WTC11 (cell line): ENCODE data around the gene GRB7. TPM values are rescaled to one million over a fixed set of nuclear protein-coding genes. Genes with fewer than 3 reads are reported as not detected.

Experiments used
- ATAC-seq: fragments of 200-7000 bp; cut with Tn5 transposase; 2 replicates; pipeline ENCODE4 v1.10.0; 2021; ENCODE audit warnings: mild to moderate bottlenecking, moderate library complexity
- CTCF ChIA-PET: fragments of 300-600 bp; sonication (Branson Sonifier 250); formaldehyde crosslinking; loops from one replicate; lab custom pipeline; 2021; ENCODE audit warnings: antibody characterized with exemption; lab: Charles Lee
- POLR2A ChIA-PET: fragments of 350-600 bp; sonication (Branson Sonifier 250); formaldehyde crosslinking; loops from one replicate; lab custom pipeline; 2021; ENCODE audit warnings: antibody characterized with exemption; lab: Charles Lee
- DNase-seq: peaks from one replicate; pipeline ENCODE4 v3.0.0; 2021; ENCODE audit warnings: low spot score
- H3K27ac Mint-ChIP-seq: 2 replicates; pipeline ENCODE4 v1.8.0; 2021; ENCODE audit warnings: mixed read lengths
- H3K27me3 Mint-ChIP-seq: 2 replicates; pipeline ENCODE4 v1.8.0; 2021; ENCODE audit warnings: low read depth, mild to moderate bottlenecking, moderate library complexity, mixed read lengths
- H3K36me3 Mint-ChIP-seq: 2 replicates; pipeline ENCODE4 v1.8.0; 2021; ENCODE audit warnings: mixed read lengths
- H3K4me1 Mint-ChIP-seq: 2 replicates; pipeline ENCODE4 v1.8.0; 2022; ENCODE audit warnings: mixed read lengths
- H3K4me3 Mint-ChIP-seq: 2 replicates; pipeline ENCODE4 v1.8.0; 2021; ENCODE audit warnings: mild to moderate bottlenecking, moderate library complexity, mixed read lengths
- H3K9me3 Mint-ChIP-seq: 2 replicates; pipeline ENCODE4 v1.8.0; 2021; ENCODE audit warnings: mixed read lengths
- CREM ChIP-seq: sonication (generic); formaldehyde crosslinking; IDR thresholded peaks from 2 replicates; pipeline ENCODE4 v1.8.1; 2022; ENCODE audit warnings: mild to moderate bottlenecking, missing genetic modification reagents, moderate library complexity
- ELF4 ChIP-seq: sonication (generic); formaldehyde crosslinking; IDR thresholded peaks from 2 replicates; pipeline ENCODE4 v1.8.1; 2022; ENCODE audit warnings: low read depth, mild to moderate bottlenecking, moderate library complexity, missing genetic modification reagents
- JUN ChIP-seq: sonication (generic); formaldehyde crosslinking; IDR thresholded peaks from 2 replicates; pipeline ENCODE4 v1.8.0; 2023; ENCODE audit warnings: mild to moderate bottlenecking, missing genetic modification reagents
- KAT7 ChIP-seq: sonication (generic); formaldehyde crosslinking; IDR thresholded peaks from 2 replicates; pipeline ENCODE4 v1.8.1; 2023; ENCODE audit warnings: missing genetic modification reagents, mild to moderate bottlenecking, borderline replicate concordance
- MYBL2 ChIP-seq: sonication (generic); formaldehyde crosslinking; IDR thresholded peaks from 2 replicates; pipeline ENCODE4 v1.8.1; 2023; ENCODE audit warnings: mild to moderate bottlenecking, moderate library complexity, missing genetic modification reagents
- RORB ChIP-seq: fragments of 250-450 bp; sonication (Bioruptor Pico); IDR thresholded peaks from 2 replicates; pipeline ENCODE4 v1.9.0; 2021; ENCODE audit warnings: mild to moderate bottlenecking
- SP1 ChIP-seq: sonication (generic); formaldehyde crosslinking; conservative IDR thresholded peaks from 2 replicates; pipeline ENCODE4 v1.8.1; 2022; ENCODE audit warnings: missing genetic modification reagents
- TCF7 ChIP-seq: sonication (generic); formaldehyde crosslinking; IDR thresholded peaks from 2 replicates; pipeline ENCODE4 v1.8.0; 2022; ENCODE audit warnings: mild to moderate bottlenecking, low read depth, missing genetic modification reagents, moderate library complexity
- ZNF396 ChIP-seq: fragments of 250-450 bp; sonication (Bioruptor Pico); IDR thresholded peaks from 2 replicates; pipeline ENCODE4 v1.8.0; 2021; ENCODE audit warnings: mild to moderate bottlenecking, moderate library complexity, borderline replicate concordance
- ZNF423 ChIP-seq: fragments of 250-450 bp; sonication (Bioruptor Pico); IDR thresholded peaks from 2 replicates; pipeline ENCODE4 v2.1.2; 2022; ENCODE audit warnings: mild to moderate bottlenecking, moderate library complexity
- total RNA-seq: library from RNA; stranded (reverse); gene quantifications from 3 replicates; pipeline ENCODE4 v1.2.3, GENCODE V29; 2021
- TF ChIP-seq, protein P1 (sequence below): fragments of 250-450 bp; sonication (Bioruptor Pico); IDR thresholded peaks from 2 replicates; pipeline ENCODE4 v1.9.0; 2021; ENCODE audit warnings: mild to moderate bottlenecking, borderline replicate concordance
- TF ChIP-seq, protein P2 (sequence below): sonication (generic); formaldehyde crosslinking; IDR thresholded peaks from 2 replicates; pipeline ENCODE4 v1.8.1; 2022; ENCODE audit warnings: low read depth, missing genetic modification reagents, borderline replicate concordance
- TF ChIP-seq, protein P3 (sequence below): sonication (generic); formaldehyde crosslinking; IDR thresholded peaks from 2 replicates; pipeline ENCODE4 v1.8.1; 2023; ENCODE audit warnings: mild to moderate bottlenecking, missing genetic modification reagents
- TF ChIP-seq, protein P4 (sequence below): sonication (generic); formaldehyde crosslinking; IDR thresholded peaks from 2 replicates; pipeline ENCODE4 v1.8.1; 2022; ENCODE audit warnings: mild to moderate bottlenecking, missing genetic modification reagents, moderate library complexity, borderline replicate concordance
- TF ChIP-seq, protein P5 (sequence below): sonication (generic); formaldehyde crosslinking; IDR thresholded peaks from 2 replicates; pipeline ENCODE4 v1.8.0; 2022; ENCODE audit warnings: mild to moderate bottlenecking, missing genetic modification reagents
- TF ChIP-seq, protein P6 (sequence below): sonication (generic); formaldehyde crosslinking; IDR thresholded peaks from 2 replicates; pipeline ENCODE4 v1.8.1; 2023; ENCODE audit warnings: mild to moderate bottlenecking, moderate library complexity, missing genetic modification reagents

GRB7 gene
- total RNA-seq, 1 experiment from 2014 or later: 48.5 TPM

DNA sequence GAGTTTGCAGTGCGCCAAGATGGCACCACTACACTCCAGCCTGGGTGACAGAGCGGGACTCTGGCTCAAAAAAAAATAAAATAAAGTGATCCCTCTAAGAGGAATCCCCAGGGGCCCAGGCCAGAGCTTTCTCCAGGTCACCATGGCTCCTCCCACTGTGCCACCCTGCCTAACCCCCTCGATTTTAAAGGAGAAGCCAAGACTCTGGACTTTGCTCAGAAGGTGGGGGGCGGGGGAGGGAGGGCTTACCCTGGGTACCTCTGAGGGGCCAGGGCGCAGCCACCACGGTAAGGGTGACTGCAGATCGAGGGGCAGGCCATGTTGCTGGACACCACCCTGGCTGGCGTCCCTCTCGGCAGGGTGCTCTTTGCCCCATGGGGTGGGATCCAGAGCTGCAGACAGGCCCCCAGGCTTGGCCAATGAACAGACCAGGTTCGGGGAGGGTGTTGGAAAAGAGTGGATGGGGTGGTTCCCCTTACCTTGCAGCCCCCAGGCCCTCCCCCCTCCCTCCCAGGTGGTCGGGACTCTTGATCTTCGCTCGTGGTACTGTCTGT is 455 bp upstream of the GRB7 start (continued):
- TF ChIP-seq ZNF423: no peak
- TF ChIP-seq, protein P1, sequence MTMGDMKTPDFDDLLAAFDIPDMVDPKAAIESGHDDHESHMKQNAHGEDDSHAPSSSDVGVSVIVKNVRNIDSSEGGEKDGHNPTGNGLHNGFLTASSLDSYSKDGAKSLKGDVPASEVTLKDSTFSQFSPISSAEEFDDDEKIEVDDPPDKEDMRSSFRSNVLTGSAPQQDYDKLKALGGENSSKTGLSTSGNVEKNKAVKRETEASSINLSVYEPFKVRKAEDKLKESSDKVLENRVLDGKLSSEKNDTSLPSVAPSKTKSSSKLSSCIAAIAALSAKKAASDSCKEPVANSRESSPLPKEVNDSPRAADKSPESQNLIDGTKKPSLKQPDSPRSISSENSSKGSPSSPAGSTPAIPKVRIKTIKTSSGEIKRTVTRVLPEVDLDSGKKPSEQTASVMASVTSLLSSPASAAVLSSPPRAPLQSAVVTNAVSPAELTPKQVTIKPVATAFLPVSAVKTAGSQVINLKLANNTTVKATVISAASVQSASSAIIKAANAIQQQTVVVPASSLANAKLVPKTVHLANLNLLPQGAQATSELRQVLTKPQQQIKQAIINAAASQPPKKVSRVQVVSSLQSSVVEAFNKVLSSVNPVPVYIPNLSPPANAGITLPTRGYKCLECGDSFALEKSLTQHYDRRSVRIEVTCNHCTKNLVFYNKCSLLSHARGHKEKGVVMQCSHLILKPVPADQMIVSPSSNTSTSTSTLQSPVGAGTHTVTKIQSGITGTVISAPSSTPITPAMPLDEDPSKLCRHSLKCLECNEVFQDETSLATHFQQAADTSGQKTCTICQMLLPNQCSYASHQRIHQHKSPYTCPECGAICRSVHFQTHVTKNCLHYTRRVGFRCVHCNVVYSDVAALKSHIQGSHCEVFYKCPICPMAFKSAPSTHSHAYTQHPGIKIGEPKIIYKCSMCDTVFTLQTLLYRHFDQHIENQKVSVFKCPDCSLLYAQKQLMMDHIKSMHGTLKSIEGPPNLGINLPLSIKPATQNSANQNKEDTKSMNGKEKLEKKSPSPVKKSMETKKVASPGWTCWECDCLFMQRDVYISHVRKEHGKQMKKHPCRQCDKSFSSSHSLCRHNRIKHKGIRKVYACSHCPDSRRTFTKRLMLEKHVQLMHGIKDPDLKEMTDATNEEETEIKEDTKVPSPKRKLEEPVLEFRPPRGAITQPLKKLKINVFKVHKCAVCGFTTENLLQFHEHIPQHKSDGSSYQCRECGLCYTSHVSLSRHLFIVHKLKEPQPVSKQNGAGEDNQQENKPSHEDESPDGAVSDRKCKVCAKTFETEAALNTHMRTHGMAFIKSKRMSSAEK (CRISPR knock-in tag): no peak
- TF ChIP-seq CREM (CRISPR knock-in tag): no peak
- TF ChIP-seq, protein P2, sequence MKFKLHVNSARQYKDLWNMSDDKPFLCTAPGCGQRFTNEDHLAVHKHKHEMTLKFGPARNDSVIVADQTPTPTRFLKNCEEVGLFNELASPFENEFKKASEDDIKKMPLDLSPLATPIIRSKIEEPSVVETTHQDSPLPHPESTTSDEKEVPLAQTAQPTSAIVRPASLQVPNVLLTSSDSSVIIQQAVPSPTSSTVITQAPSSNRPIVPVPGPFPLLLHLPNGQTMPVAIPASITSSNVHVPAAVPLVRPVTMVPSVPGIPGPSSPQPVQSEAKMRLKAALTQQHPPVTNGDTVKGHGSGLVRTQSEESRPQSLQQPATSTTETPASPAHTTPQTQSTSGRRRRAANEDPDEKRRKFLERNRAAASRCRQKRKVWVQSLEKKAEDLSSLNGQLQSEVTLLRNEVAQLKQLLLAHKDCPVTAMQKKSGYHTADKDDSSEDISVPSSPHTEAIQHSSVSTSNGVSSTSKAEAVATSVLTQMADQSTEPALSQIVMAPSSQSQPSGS (CRISPR knock-in tag): no peak
- TF ChIP-seq TCF7 (CRISPR knock-in tag): no peak
- TF ChIP-seq, protein P3, sequence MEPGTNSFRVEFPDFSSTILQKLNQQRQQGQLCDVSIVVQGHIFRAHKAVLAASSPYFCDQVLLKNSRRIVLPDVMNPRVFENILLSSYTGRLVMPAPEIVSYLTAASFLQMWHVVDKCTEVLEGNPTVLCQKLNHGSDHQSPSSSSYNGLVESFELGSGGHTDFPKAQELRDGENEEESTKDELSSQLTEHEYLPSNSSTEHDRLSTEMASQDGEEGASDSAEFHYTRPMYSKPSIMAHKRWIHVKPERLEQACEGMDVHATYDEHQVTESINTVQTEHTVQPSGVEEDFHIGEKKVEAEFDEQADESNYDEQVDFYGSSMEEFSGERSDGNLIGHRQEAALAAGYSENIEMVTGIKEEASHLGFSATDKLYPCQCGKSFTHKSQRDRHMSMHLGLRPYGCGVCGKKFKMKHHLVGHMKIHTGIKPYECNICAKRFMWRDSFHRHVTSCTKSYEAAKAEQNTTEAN (CRISPR knock-in tag): no peak
- TF ChIP-seq MYBL2 (CRISPR knock-in tag): no peak

DNA sequence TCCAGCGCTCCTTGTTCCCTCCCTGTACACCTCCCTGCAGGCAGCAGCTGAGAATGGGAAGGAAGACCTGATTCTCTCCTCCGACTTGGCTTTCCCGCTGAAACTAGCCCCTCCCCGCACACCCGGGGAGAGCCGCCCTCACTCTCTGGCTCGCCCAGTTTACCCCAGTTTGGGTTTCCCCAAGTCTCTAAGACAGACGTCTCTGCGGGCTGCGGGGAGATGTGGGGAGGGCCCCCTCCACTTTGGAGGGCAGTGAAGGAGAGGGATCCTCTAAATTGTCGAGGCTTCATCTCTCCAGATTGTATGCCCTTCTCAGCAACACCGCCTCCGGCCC is 797 bp downstream of the GRB7 start:
- H3K27ac Mint-ChIP-seq: peak overlapping the region; percentile 95

DNA sequence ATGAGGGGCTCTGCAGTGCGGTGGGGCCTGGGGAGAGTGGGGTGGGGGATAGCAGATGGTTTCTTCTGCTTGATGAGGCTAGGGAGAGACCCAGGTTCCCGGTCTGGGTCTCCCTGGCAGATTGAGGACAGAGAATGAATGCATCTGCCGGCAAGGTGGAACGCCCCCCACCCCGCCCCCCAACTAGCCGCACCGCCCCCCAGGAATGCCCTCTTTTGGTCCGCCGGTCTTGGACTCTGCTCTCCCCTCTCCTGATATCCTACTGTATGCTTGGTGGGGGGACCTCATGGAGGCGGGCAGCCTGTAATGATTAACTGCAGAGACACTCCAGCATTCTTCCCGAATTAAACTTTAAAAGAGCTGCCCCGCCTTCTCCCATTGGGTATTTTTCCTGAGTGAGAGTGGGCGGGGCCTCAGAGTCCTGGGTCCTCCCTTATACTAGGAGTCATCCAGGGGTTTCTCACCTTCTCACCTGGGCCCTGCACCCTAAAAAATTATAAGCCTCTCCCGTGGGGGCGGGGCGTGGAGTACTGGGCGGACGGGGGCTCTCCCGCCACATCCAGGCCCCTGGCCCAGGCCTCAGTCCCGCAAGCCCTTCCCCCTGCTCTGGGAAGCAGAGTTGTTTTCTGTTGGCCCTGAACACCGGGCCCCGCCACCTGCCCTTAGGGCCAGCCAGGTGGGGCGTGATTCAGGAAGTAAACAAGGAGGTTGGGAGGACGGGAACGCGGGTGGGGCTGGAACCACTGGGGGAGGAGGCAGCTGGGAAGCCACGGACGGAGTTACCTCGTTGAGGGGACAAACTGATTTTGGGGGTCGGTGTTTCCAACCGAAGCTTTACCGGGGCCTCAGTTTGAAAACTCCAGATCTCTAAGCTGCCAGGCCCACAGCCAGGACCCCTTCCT is 1.5 kb downstream of the GRB7 start:
- peak overlapping the region; percentile 98 for H3K27ac Mint-ChIP-seq
- H3K27me3 Mint-ChIP-seq: no peaks in the 10 kb centered on the region; the same call in 1 of the 2 replicates
- peak; percentile 71 for DNase-seq
- H3K4me3 Mint-ChIP-seq: peak overlapping the region; percentile 91
- peaks cover 38% of the 10 kb centered on the region for H3K4me1 Mint-ChIP-seq
- H3K9me3 Mint-ChIP-seq: no peaks in the 10 kb centered on the region
- ChIA-PET POLR2A (interaction anchor here (0.9 to 2.4 kb wide), 5 partner anchors 9 to 43 kb away, joined by 4 to 12 read pairs (median 7); partner anchors contain the start of genes ERBB2 and MIEN1), CTCF (interaction anchor here (0.6 to 3.0 kb wide), 11 partner anchors 9 to 417 kb away, joined by 3 to 32 read pairs (median 4); partner anchors contain the start of genes ERBB2 and MIEN1)
- peak; percentile 12 for ATAC-seq
- peaks cover 9% of the 10 kb centered on the region for H3K36me3 Mint-ChIP-seq
- TF ChIP-seq ZNF396: no peak
- 0 out of 2 replicates have a peak, but pooled peaks have one; percentile 35 for TF ChIP-seq SP1
- no peak for TF ChIP-seq ELF4
- TF ChIP-seq, protein P4, sequence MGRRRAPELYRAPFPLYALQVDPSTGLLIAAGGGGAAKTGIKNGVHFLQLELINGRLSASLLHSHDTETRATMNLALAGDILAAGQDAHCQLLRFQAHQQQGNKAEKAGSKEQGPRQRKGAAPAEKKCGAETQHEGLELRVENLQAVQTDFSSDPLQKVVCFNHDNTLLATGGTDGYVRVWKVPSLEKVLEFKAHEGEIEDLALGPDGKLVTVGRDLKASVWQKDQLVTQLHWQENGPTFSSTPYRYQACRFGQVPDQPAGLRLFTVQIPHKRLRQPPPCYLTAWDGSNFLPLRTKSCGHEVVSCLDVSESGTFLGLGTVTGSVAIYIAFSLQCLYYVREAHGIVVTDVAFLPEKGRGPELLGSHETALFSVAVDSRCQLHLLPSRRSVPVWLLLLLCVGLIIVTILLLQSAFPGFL (CRISPR knock-in tag): no peak
- no peak for TF ChIP-seq KAT7 (CRISPR knock-in tag)
- TF ChIP-seq, protein P5, sequence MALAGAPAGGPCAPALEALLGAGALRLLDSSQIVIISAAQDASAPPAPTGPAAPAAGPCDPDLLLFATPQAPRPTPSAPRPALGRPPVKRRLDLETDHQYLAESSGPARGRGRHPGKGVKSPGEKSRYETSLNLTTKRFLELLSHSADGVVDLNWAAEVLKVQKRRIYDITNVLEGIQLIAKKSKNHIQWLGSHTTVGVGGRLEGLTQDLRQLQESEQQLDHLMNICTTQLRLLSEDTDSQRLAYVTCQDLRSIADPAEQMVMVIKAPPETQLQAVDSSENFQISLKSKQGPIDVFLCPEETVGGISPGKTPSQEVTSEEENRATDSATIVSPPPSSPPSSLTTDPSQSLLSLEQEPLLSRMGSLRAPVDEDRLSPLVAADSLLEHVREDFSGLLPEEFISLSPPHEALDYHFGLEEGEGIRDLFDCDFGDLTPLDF (CRISPR knock-in tag): no peak
- no peak for TF ChIP-seq JUN (CRISPR knock-in tag)
- no peak for TF ChIP-seq RORB

More for the DNA sequence above, 797 bp downstream of the GRB7 start:
- peak; percentile 63 for DNase-seq
- ChIA-PET POLR2A (interaction anchor here (1.5 to 2.4 kb wide), 3 partner anchors 15 to 39 kb away, joined by 6 to 10 read pairs (median 7); partner anchors contain the start of gene ERBB2), CTCF (interaction anchor here (0.7 to 3.0 kb wide), 6 partner anchors 9 to 117 kb away, joined by 3 to 32 read pairs (median 5); partner anchors contain the start of gene MIEN1)
- H3K36me3 Mint-ChIP-seq: peaks cover 6% of the 10 kb centered on the region
- H3K27me3 Mint-ChIP-seq: no peaks in the 10 kb centered on the region; the same call in 1 of the 2 replicates
- H3K4me3 Mint-ChIP-seq: peak overlapping the region; percentile 91
- ATAC-seq: peak; percentile 3
- TF ChIP-seq, protein P6, sequence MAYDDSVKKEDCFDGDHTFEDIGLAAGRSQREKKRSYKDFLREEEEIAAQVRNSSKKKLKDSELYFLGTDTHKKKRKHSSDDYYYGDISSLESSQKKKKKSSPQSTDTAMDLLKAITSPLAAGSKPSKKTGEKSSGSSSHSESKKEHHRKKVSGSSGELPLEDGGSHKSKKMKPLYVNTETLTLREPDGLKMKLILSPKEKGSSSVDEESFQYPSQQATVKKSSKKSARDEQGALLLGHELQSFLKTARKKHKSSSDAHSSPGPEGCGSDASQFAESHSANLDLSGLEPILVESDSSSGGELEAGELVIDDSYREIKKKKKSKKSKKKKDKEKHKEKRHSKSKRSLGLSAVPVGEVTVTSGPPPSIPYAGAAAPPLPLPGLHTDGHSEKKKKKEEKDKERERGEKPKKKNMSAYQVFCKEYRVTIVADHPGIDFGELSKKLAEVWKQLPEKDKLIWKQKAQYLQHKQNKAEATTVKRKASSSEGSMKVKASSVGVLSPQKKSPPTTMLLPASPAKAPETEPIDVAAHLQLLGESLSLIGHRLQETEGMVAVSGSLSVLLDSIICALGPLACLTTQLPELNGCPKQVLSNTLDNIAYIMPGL (CRISPR knock-in tag): 0 out of 2 replicates have a peak, but pooled peaks have one; percentile 12
- no peak for TF ChIP-seq ZNF423
- TF ChIP-seq RORB: no peak
- no peaks in the 10 kb centered on the region for H3K9me3 Mint-ChIP-seq
- peaks cover 38% of the 10 kb centered on the region for H3K4me1 Mint-ChIP-seq
